HCT116 (cell line): Measurements from ENCODE around the gene HBP1. TPM values are rescaled to one million over a fixed set of nuclear protein-coding genes. Genes with fewer than 3 reads are reported as not detected.

ENCODE experiments used
- ATAC-seq: fragments of 200-7000 bp; cut with Tn5 transposase; 2 replicates; pipeline ENCODE4 v1.9.1; 2020; ENCODE audit warnings: mild to moderate bottlenecking, moderate library complexity
- Bru-seq: library from RNA; stranded (reverse); fragments of 400-500 nt; gene quantifications from one replicate; lab custom pipeline; 2021; lab: Mats Ljungman, UMichigan
- BruChase-seq, 2 experiments: library from RNA; stranded (reverse); fragments of 400-500 nt; gene quantifications; one replicate each; lab custom pipeline; 2021; lab: Mats Ljungman, UMichigan
- BruUV-seq: library from RNA; stranded (reverse); fragments of 400-500 nt; replicated peaks from 2 replicates; lab custom pipeline; 2021; lab: Mats Ljungman, UMichigan
- CTCF ChIA-PET: fragments of 300-600 bp; sonication (Branson Sonifier 250); formaldehyde crosslinking; loops from one replicate; lab custom pipeline; 2021; ENCODE audit warnings: antibody characterized with exemption; lab: Charles Lee
- POLR2A ChIA-PET: fragments of 300-600, 350-600 bp; sonication (Branson Sonifier 250); formaldehyde crosslinking; loops from one replicate; lab custom pipeline; 2021; ENCODE audit warnings: antibody characterized with exemption; lab: Charles Lee
- RAD21 ChIA-PET, 2 experiments: fragments of 300-600 bp; sonication (Branson Sonifier 250); formaldehyde crosslinking; loops; one replicate each; lab custom pipeline; 2023; ENCODE audit warnings: low total read pairs in 2 of 2; ENCODE audit not compliant: uncharacterized antibody in 2 of 2, unreplicated experiment in 2 of 2, low non-redundant PET in 1 of 2; lab: Charles Lee
- DNase-seq: peaks from one replicate; pipeline ENCODE4 v3.0.0-alpha.2; 2010; ENCODE audit warnings: low read depth, low spot score
- H2AFZ ChIP-seq: fragments of 200-600 bp; shearing (Covaris generic), sonication (generic); 2 replicates; pipeline ENCODE4 v1.6.1; 2017; ENCODE audit warnings: low read depth, mixed run types, mixed read lengths, antibody characterized with exemption, low read length; ENCODE audit not compliant: poor library complexity, severe bottlenecking
- H3K27ac ChIP-seq: 2 replicates; pipeline ENCODE4 v1.5.1; 2012; ENCODE audit warnings: low read depth, low read length
- H3K27me3 ChIP-seq: fragments of 200-600 bp; sonication (generic); 2 replicates; pipeline ENCODE4 v1.6.1; 2016; ENCODE audit warnings: mixed run types, low read length, mixed read lengths; ENCODE audit not compliant: insufficient read depth
- H3K36me3 ChIP-seq, 2 experiments: fragments of 200-500 bp in 1 of 2; fragments of 200-600 bp in 1 of 2; sonication (Bioruptor generic) in 1 of 2; sonication (generic) in 1 of 2; 2 replicates each; pipeline versions ENCODE4 v1.5.1 to v1.6.1; 2014 to 2016; ENCODE audit warnings: low read length in 2 of 2, inconsistent platforms in 1 of 2, mixed read lengths in 1 of 2, mixed run types in 1 of 2; ENCODE audit not compliant: insufficient read depth in 2 of 2, control insufficient read depth in 1 of 2
- H3K4me1 ChIP-seq, 2 experiments: fragments of 200-600 bp in 1 of 2; sonication (generic) in 1 of 2; 2 replicates each; pipeline versions ENCODE4 v1.5.1 to v1.6.1; 2012 to 2017; ENCODE audit warnings: low read length in 2 of 2, inconsistent platforms in 1 of 2, mild to moderate bottlenecking in 1 of 2, mixed read lengths in 1 of 2, mixed run types in 1 of 2, moderate library complexity in 1 of 2; ENCODE audit not compliant: insufficient read depth in 2 of 2, control insufficient read depth in 1 of 2
- H3K4me2 ChIP-seq: fragments of 200-600 bp; sonication (generic); 2 replicates; pipeline ENCODE4 v1.6.1; 2017; ENCODE audit warnings: mixed run types, low read length, mixed read lengths
- H3K4me3 ChIP-seq, 2 experiments: fragments of 200-600 bp in 1 of 2; sonication (generic) in 1 of 2; replicated peaks in 1 of 2; 2 replicates each; pipeline ENCODE4 v1.5.1; 2011 to 2016; ENCODE audit warnings: low read length in 2 of 2, control low read depth in 1 of 2, low read depth in 1 of 2, mild to moderate bottlenecking in 1 of 2, mixed read lengths in 1 of 2, mixed run types in 1 of 2
- H3K79me2 ChIP-seq: fragments of 200-600 bp; sonication (generic); 2 replicates; pipeline ENCODE4 v1.6.1; 2017; ENCODE audit warnings: mild to moderate bottlenecking, mixed run types, low read length, moderate library complexity, mixed read lengths; ENCODE audit not compliant: insufficient read depth
- H3K9ac ChIP-seq: fragments of 200-600 bp; sonication (generic); 2 replicates; pipeline ENCODE4 v1.6.1; 2016; ENCODE audit warnings: low read length, mixed read lengths
- H3K9me2 ChIP-seq: fragments of 200-600 bp; sonication (generic), shearing (Covaris generic); 2 replicates; pipeline ENCODE4 v1.6.1; 2017; ENCODE audit warnings: mixed run types, mild to moderate bottlenecking, moderate library complexity; ENCODE audit not compliant: insufficient read depth
- H3K9me3 ChIP-seq, 2 experiments: fragments of 200-500 bp in 1 of 2; fragments of 200-600 bp in 1 of 2; sonication (Bioruptor generic) in 1 of 2; sonication (generic) in 1 of 2; 2 replicates each; pipeline ENCODE4 v1.6.1; 2014 to 2017; ENCODE audit warnings: low read length in 2 of 2, mixed read lengths in 2 of 2, inconsistent platforms in 1 of 2, low read depth in 1 of 2, mild to moderate bottlenecking in 1 of 2, mixed run types in 1 of 2, moderate library complexity in 1 of 2; ENCODE audit not compliant: control insufficient read depth in 1 of 2, insufficient read depth in 1 of 2
- H4K20me1 ChIP-seq: fragments of 200-600 bp; sonication (generic), shearing (Covaris generic); 2 replicates; pipeline ENCODE4 v1.6.1; 2017; ENCODE audit warnings: mixed run types, mild to moderate bottlenecking, moderate library complexity; ENCODE audit not compliant: insufficient read depth
- CBX3 ChIP-seq: IDR thresholded peaks from 2 replicates; pipeline ENCODE4 v1.6.1; 2012; ENCODE audit warnings: low read depth
- CEBPB ChIP-seq: IDR thresholded peaks from 2 replicates; pipeline ENCODE4 v1.6.1; 2012; ENCODE audit warnings: low read depth
- EGR1 ChIP-seq: IDR thresholded peaks from 2 replicates; pipeline ENCODE4 v1.6.1; 2012; ENCODE audit warnings: low read depth
- EZH2phosphoT487 ChIP-seq: fragments of 200-600 bp; IDR thresholded peaks from 2 replicates; pipeline ENCODE4 v1.6.1; 2018; ENCODE audit warnings: antibody characterized with exemption, borderline replicate concordance
- FOSL1 ChIP-seq: IDR thresholded peaks from 2 replicates; pipeline ENCODE4 v1.6.1; 2012; ENCODE audit warnings: low read depth
- POLR2A ChIP-seq: IDR thresholded peaks from 2 replicates; pipeline ENCODE4 v1.7.0; 2011; ENCODE audit warnings: borderline replicate concordance; ENCODE audit not compliant: insufficient read depth, insufficient read length; ENCODE audit errors: extremely low read depth
- POLR2AphosphoS5 ChIP-seq: IDR thresholded peaks from 2 replicates; pipeline ENCODE4 v1.6.1; 2011; ENCODE audit warnings: mild to moderate bottlenecking, low read depth, low read length, moderate library complexity
- RAD21 ChIP-seq: IDR thresholded peaks from 2 replicates; pipeline ENCODE4 v1.6.1; 2012; ENCODE audit warnings: low read depth, mild to moderate bottlenecking
- REST ChIP-seq: IDR thresholded peaks from 2 replicates; pipeline ENCODE4 v1.6.1; 2012; ENCODE audit warnings: low read depth
- SIN3A ChIP-seq: IDR thresholded peaks from 2 replicates; pipeline ENCODE4 v1.6.1; 2012; ENCODE audit warnings: low read depth
- ZNF274 ChIP-seq: fragments of 200-500 bp; sonication (Bioruptor generic); IDR thresholded peaks from 2 replicates; pipeline ENCODE4 v1.6.1; 2014; ENCODE audit warnings: mild to moderate bottlenecking, low read depth, low read length, inconsistent platforms
- intact Hi-C: fragments of 100-400 bp; cut with micrococcal nuclease; formaldehyde crosslinking; loops from 2 replicates; pipeline ENCODE4 v1.10.0; 2022
- long read RNA-seq: library from polyadenylated mRNA; unstranded; transcript quantifications from one replicate; pipeline ENCODE4 v2.0.0, GENCODE V29; 2021; ENCODE audit not compliant: unreplicated experiment
- polyA plus RNA-seq: library from polyadenylated mRNA; unstranded; fragments of >200 nt; gene quantifications from 2 replicates; pipeline ENCODE4 v1.2.1, GENCODE V29; 2012; ENCODE audit warnings: missing spikeins
- total RNA-seq: library from RNA; stranded (reverse); gene quantifications from one replicate; pipeline ENCODE4 v1.2.1, GENCODE V29; 2021; ENCODE audit not compliant: unreplicated experiment
- TF ChIP-seq, protein P1 (sequence below), 3 experiments: fragments of 200-600 bp in 1 of 3; sonication (generic) in 1 of 3; IDR thresholded peaks in 2 of 3; conservative IDR thresholded peaks in 1 of 3; 2 replicates each; pipeline ENCODE4 v1.5.1; 2012 to 2017; ENCODE audit warnings: low read depth in 2 of 3, low read length in 2 of 3, antibody characterized with exemption in 1 of 3, borderline replicate concordance in 1 of 3, control low read depth in 1 of 3, mild to moderate bottlenecking in 1 of 3, mixed read lengths in 1 of 3, mixed run types in 1 of 3, moderate library complexity in 1 of 3; ENCODE audit not compliant: insufficient read depth in 1 of 3
- TF ChIP-seq, protein P2 (sequence below): IDR thresholded peaks from 2 replicates; pipeline ENCODE4 v1.6.1; 2011; ENCODE audit warnings: mild to moderate bottlenecking, low read length, moderate library complexity; ENCODE audit not compliant: insufficient replicate concordance; ENCODE audit errors: extremely low read depth

Gene HBP1, protein sequence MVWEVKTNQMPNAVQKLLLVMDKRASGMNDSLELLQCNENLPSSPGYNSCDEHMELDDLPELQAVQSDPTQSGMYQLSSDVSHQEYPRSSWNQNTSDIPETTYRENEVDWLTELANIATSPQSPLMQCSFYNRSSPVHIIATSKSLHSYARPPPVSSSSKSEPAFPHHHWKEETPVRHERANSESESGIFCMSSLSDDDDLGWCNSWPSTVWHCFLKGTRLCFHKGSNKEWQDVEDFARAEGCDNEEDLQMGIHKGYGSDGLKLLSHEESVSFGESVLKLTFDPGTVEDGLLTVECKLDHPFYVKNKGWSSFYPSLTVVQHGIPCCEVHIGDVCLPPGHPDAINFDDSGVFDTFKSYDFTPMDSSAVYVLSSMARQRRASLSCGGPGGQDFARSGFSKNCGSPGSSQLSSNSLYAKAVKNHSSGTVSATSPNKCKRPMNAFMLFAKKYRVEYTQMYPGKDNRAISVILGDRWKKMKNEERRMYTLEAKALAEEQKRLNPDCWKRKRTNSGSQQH
- total RNA-seq (24.3 TPM), Bru-seq, nascent RNA (percentile 94 among the genes with signal in this experiment), BruChase-seq, experiment 1, labeled RNA remaining after a 6-hour chase (percentile 58 among the genes with signal in this experiment), BruChase-seq, experiment 2, labeled RNA remaining after a 2-hour chase (percentile 75 among the genes with signal in this experiment)
- 20.0 and 21.8 TPM in 2 replicates for polyA plus RNA-seq
- long read RNA-seq, transcript HBP1-201 (11 exons, 2,829 nt), result minor isoform, 7 of 32 reads
- long read RNA-seq, transcript HBP1-208 (11 exons, 2,704 nt), result major isoform, 12 of 32 reads
- long read RNA-seq, partial matches to known transcripts, result 10 of 32 reads
- long read RNA-seq, other reads (novel, unspliced or antisense), result 3 of 32 reads

DNA sequence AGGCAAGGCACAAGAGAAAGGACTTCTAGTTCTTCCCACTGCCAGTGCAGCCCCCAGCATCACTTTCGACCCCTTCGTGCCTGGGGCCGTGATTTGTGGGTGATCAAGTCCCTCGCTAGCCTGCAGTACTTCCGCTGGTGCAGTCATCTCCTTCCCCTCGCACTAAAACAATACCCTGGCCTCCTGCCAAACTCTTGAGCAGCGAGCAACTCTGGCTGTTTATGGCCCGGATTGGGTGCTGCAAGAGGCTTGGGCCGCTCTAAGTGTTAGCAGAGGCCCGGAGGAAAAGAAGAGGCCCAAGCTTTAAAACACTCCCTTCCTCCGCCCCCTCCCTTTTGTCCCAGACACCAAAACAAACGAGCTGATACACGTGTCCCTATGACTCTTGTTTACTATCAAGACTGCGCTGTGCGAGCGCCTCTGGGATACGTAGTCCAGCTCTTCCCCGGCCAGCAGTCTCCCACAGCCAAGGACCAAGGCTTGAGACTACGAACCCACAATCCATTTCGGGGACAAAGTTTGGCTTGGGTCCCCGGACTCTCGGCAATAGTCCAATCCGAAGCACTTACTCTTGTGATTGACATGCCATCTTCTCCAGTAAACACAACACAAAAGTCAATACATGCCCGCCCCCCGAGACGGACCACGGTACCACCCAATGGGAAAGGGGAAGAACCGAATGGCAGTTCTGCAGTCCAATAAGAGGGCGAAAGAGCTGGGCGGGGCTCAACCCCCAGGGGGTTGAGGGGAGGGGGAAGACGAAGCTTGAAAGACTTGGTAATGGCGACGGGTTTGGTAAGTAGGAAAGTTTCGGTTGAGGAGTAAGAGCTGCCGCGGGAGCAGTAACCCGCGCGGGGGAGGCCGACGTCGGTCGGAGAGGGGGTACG is at the start of gene HBP1:
HBP1 (plus strand) TSS at position 771 of the 887 bp plus-strand sequence. CDS start 10,891 bp downstream, outside the sequence.
- Histone ChIP-seq H3K27ac (peak within 1 kb of the TSS; percentile 67), H3K9me3 (no peaks in the 10 kb centered on the region), H3K27me3 (no peaks in the 10 kb centered on the region), H3K9ac (peak within 1 kb of the TSS; percentile 75), H3K36me3 (no peaks in the 10 kb centered on the region), H3K4me1 (peaks cover 5 to 18% of the 10 kb centered on the region in 2 experiments; a peak in 3 of 4 replicates), H3K4me3 (peak within 1 kb of the TSS; percentile 70 to 75), H3K9me2 (no peaks in the 10 kb centered on the region), H4K20me1 (no peaks in the 10 kb centered on the region), H2AFZ (peak within 1 kb of the TSS; percentile 98), H3K4me2 (peak within 1 kb of the TSS; percentile 93), H3K79me2 (peaks cover 34% of the 10 kb centered on the region)
- intact Hi-C loops, result loop anchor here (5.0 kb wide), 1 partner anchor 506 kb away; the partner anchor contains the start of gene CCDC71L
- ChIA-PET CTCF (interaction anchor here (1.0 to 2.3 kb wide), 9 partner anchors 9 to 711 kb away, joined by 3 to 17 read pairs (median 5); partner anchors contain the start of gene CBLL1), POLR2A (interaction anchor here (0.5 to 2.4 kb wide), 10 partner anchors 11 to 712 kb away, joined by 3 to 11 read pairs (median 4); partner anchors contain the start of gene DUS4L), RAD21 (no interaction called here)
- ATAC-seq, result peak; percentile 88
- BruUV-seq, result no TSS peak
- peak; percentile 100 for DNase-seq
- TF ChIP-seq FOSL1 (no peak), RAD21 (no peak), EGR1 (peak; percentile 52; the same call in 1 of the 2 replicates), ZNF274 (no peak), POLR2AphosphoS5 (peak; percentile 46), SIN3A (peak; percentile 97), REST (no peak), EZH2phosphoT487 (no peak), CBX3 (no peak), CEBPB (no peak; the same call in 1 of the 2 replicates), POLR2A (no peak)
- TF ChIP-seq, protein P1, sequence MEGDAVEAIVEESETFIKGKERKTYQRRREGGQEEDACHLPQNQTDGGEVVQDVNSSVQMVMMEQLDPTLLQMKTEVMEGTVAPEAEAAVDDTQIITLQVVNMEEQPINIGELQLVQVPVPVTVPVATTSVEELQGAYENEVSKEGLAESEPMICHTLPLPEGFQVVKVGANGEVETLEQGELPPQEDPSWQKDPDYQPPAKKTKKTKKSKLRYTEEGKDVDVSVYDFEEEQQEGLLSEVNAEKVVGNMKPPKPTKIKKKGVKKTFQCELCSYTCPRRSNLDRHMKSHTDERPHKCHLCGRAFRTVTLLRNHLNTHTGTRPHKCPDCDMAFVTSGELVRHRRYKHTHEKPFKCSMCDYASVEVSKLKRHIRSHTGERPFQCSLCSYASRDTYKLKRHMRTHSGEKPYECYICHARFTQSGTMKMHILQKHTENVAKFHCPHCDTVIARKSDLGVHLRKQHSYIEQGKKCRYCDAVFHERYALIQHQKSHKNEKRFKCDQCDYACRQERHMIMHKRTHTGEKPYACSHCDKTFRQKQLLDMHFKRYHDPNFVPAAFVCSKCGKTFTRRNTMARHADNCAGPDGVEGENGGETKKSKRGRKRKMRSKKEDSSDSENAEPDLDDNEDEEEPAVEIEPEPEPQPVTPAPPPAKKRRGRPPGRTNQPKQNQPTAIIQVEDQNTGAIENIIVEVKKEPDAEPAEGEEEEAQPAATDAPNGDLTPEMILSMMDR (IDR thresholded peaks at IDR 0.05 in 2 of 3, conservative IDR thresholded peaks at IDR 0.05 in 1 of 3; ENCODE audit: borderline replicate concordance in 1 of 3, insufficient read depth in 1 of 3, low read depth in 2 of 3, low read length in 2 of 3), result no peak
- TF ChIP-seq, protein P2, sequence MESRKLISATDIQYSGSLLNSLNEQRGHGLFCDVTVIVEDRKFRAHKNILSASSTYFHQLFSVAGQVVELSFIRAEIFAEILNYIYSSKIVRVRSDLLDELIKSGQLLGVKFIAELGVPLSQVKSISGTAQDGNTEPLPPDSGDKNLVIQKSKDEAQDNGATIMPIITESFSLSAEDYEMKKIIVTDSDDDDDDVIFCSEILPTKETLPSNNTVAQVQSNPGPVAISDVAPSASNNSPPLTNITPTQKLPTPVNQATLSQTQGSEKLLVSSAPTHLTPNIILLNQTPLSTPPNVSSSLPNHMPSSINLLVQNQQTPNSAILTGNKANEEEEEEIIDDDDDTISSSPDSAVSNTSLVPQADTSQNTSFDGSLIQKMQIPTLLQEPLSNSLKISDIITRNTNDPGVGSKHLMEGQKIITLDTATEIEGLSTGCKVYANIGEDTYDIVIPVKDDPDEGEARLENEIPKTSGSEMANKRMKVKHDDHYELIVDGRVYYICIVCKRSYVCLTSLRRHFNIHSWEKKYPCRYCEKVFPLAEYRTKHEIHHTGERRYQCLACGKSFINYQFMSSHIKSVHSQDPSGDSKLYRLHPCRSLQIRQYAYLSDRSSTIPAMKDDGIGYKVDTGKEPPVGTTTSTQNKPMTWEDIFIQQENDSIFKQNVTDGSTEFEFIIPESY, result peak; percentile 17
